H9 (cell line): Measurements from ENCODE around the gene S1PR2. TPM values are rescaled to one million over a fixed set of nuclear protein-coding genes. Genes with fewer than 3 reads are reported as not detected.

ENCODE experiments used
- DNase-seq: peaks from one replicate; pipeline ENCODE4 v3.0.0-alpha.2; 2017
- H2AFZ ChIP-seq: one replicate; pipeline ENCODE4 v1.6.1; 2013; ENCODE audit warnings: mild to moderate bottlenecking, low read length, control low read depth, moderate library complexity
- H2AK5ac ChIP-seq: 2 replicates; pipeline ENCODE4 v1.6.1; 2013; ENCODE audit warnings: low read length, control low read depth, mixed read lengths; ENCODE audit not compliant: insufficient read length
- H2BK120ac ChIP-seq: one replicate; pipeline ENCODE4 v1.6.1; 2013; ENCODE audit warnings: low read depth, mild to moderate bottlenecking, low read length, control low read depth, inconsistent platforms; ENCODE audit not compliant: poor library complexity, severe bottlenecking
- H2BK12ac ChIP-seq: 2 replicates; pipeline ENCODE4 v1.6.1; 2013; ENCODE audit warnings: low read length, control low read depth, mixed read lengths, low read depth; ENCODE audit not compliant: insufficient read length
- H2BK15ac ChIP-seq: 2 replicates; pipeline ENCODE4 v1.6.1; 2013; ENCODE audit warnings: low read depth, low read length, control low read depth
- H2BK20ac ChIP-seq: one replicate; pipeline ENCODE4 v1.6.1; 2013; ENCODE audit warnings: low read depth, mild to moderate bottlenecking, low read length, control low read depth, inconsistent platforms; ENCODE audit not compliant: poor library complexity, severe bottlenecking
- H2BK5ac ChIP-seq: 2 replicates; pipeline ENCODE4 v1.6.1; 2013; ENCODE audit warnings: low read length, control low read depth, mixed read lengths; ENCODE audit not compliant: insufficient read length
- H3K14ac ChIP-seq: 2 replicates; pipeline ENCODE4 v1.6.1; 2013; ENCODE audit warnings: low read length, control low read depth; ENCODE audit not compliant: insufficient read depth
- H3K18ac ChIP-seq: 2 replicates; pipeline ENCODE4 v1.6.1; 2013; ENCODE audit warnings: low read depth, mild to moderate bottlenecking, mixed read lengths, low read length, control low read depth; ENCODE audit not compliant: insufficient read length
- H3K23ac ChIP-seq: 2 replicates; pipeline ENCODE4 v1.6.1; 2013; ENCODE audit warnings: low read length, control low read depth, mixed read lengths, low read depth; ENCODE audit not compliant: insufficient read length
- H3K23me2 ChIP-seq: 2 replicates; pipeline ENCODE4 v1.6.1; 2013; ENCODE audit warnings: low read depth, mild to moderate bottlenecking, mixed read lengths, low read length, control low read depth; ENCODE audit not compliant: insufficient read length, poor library complexity, severe bottlenecking
- H3K27ac ChIP-seq: 2 replicates; pipeline ENCODE4 v1.5.1; 2013; ENCODE audit warnings: low read length, control low read depth, mixed read lengths, low read depth; ENCODE audit not compliant: insufficient read length
- H3K27me3 ChIP-seq: 2 replicates; pipeline ENCODE4 v1.6.1; 2013; ENCODE audit warnings: low read length, control low read depth, inconsistent platforms; ENCODE audit not compliant: insufficient read depth
- H3K4ac ChIP-seq: 2 replicates; pipeline ENCODE4 v1.6.1; 2013; ENCODE audit warnings: low read depth, mild to moderate bottlenecking, control low read depth, inconsistent platforms, low read length, moderate library complexity
- H3K4me1 ChIP-seq: 2 replicates; pipeline ENCODE4 v1.6.1; 2013; ENCODE audit warnings: low read length, control low read depth, inconsistent platforms; ENCODE audit not compliant: insufficient read depth
- H3K4me2 ChIP-seq: 2 replicates; pipeline ENCODE4 v1.6.1; 2013; ENCODE audit warnings: low read length, control low read depth, mixed read lengths; ENCODE audit not compliant: insufficient read length, insufficient read depth
- H3K56ac ChIP-seq: 2 replicates; pipeline ENCODE4 v1.6.1; 2013; ENCODE audit warnings: low read depth, mild to moderate bottlenecking, mixed read lengths, low read length, control low read depth; ENCODE audit not compliant: insufficient read length
- H3K79me1 ChIP-seq: 2 replicates; pipeline ENCODE4 v1.6.1; 2013; ENCODE audit warnings: low read depth, mild to moderate bottlenecking, moderate library complexity, low read length, control low read depth, inconsistent platforms; ENCODE audit not compliant: insufficient read depth, poor library complexity, severe bottlenecking
- H3K79me2 ChIP-seq: 2 replicates; pipeline ENCODE4 v1.6.1; 2013; ENCODE audit warnings: low read length, control low read depth, inconsistent platforms; ENCODE audit not compliant: insufficient read depth
- H3K9ac ChIP-seq: 2 replicates; pipeline ENCODE4 v1.6.1; 2013; ENCODE audit warnings: low read length, control low read depth, mixed read lengths; ENCODE audit not compliant: insufficient read length; ENCODE audit errors: extremely low read depth
- H3K9me3 ChIP-seq: one replicate; pipeline ENCODE4 v1.6.1; 2013; ENCODE audit warnings: low read depth, low read length, inconsistent platforms; ENCODE audit not compliant: control insufficient read depth
- H3T11ph ChIP-seq: one replicate; pipeline ENCODE4 v1.6.1; 2013; ENCODE audit warnings: mild to moderate bottlenecking, low read length, control low read depth, inconsistent platforms
- H4K20me1 ChIP-seq: one replicate; pipeline ENCODE4 v1.6.1; 2013; ENCODE audit not compliant: control insufficient read depth, insufficient read length, insufficient read depth
- H4K5ac ChIP-seq: 2 replicates; pipeline ENCODE4 v1.6.1; 2013; ENCODE audit warnings: low read depth, mild to moderate bottlenecking, mixed read lengths, low read length, control low read depth; ENCODE audit not compliant: insufficient read length
- H4K8ac ChIP-seq: replicated peaks from 2 replicates; pipeline ENCODE4 v1.6.1; 2013; ENCODE audit warnings: low read length, control low read depth, mixed read lengths, low read depth; ENCODE audit not compliant: insufficient read length
- H4K91ac ChIP-seq: 2 replicates; pipeline ENCODE4 v1.6.1; 2013; ENCODE audit warnings: low read depth, mild to moderate bottlenecking, moderate library complexity, mixed read lengths, low read length, control low read depth; ENCODE audit not compliant: insufficient read length
- H3K27ac Mint-ChIP-seq, 3 experiments: 2 replicates in 2 of 3; 3 replicates in 1 of 3; pipeline ENCODE4 v1.8.0; 2020 to 2021; ENCODE audit warnings: mixed read lengths in 3 of 3, mild to moderate bottlenecking in 1 of 3, moderate library complexity in 1 of 3
- H3K27me3 Mint-ChIP-seq: 2 replicates; pipeline ENCODE4 v1.8.0; 2021; ENCODE audit warnings: low read depth, mild to moderate bottlenecking, moderate library complexity, mixed read lengths
- H3K36me3 Mint-ChIP-seq, 3 experiments: 2 replicates in 2 of 3; 3 replicates in 1 of 3; pipeline ENCODE4 v1.8.0; 2020 to 2021; ENCODE audit warnings: low read depth in 3 of 3, mixed read lengths in 3 of 3; ENCODE audit not compliant: insufficient read depth in 1 of 3
- H3K4me1 Mint-ChIP-seq, 2 experiments: 2 replicates each; pipeline ENCODE4 v1.8.0; 2020; ENCODE audit warnings: mixed read lengths in 2 of 2
- H3K4me3 Mint-ChIP-seq, 2 experiments: 2 replicates in 1 of 2; 3 replicates in 1 of 2; pipeline ENCODE4 v1.8.0; 2020 to 2021; ENCODE audit warnings: mild to moderate bottlenecking in 2 of 2, mixed read lengths in 2 of 2, moderate library complexity in 1 of 2
- H3K9me3 Mint-ChIP-seq, 2 experiments: 2 replicates in 1 of 2; 3 replicates in 1 of 2; pipeline ENCODE4 v1.8.0; 2020; ENCODE audit warnings: mild to moderate bottlenecking in 2 of 2, mixed read lengths in 2 of 2, moderate library complexity in 1 of 2
- WGBS: extraction: QIAGEN DNeasy Blood & Tissue Kit; methylation state at CpG from one replicate; pipeline ENCODE4 v1.1.7; 2013; ENCODE audit warnings: missing lambda C conversion rate, low lambda C conversion rate, mixed read lengths; ENCODE audit not compliant: insufficient read length; ENCODE audit errors: extremely low coverage; 5-methylcytosine and 5-hydroxymethylcytosine counted together
- total RNA-seq: library from RNA; stranded (reverse); gene quantifications from 2 replicates; pipeline ENCODE4 v1.2.1, GENCODE V29; 2021
- TF ChIP-seq, protein P1 (sequence below): fragments of 200-600 bp; sonication (generic); conservative IDR thresholded peaks from 3 replicates; pipeline ENCODE4 v1.8.0; 2021; ENCODE audit warnings: antibody characterized with exemption, mild to moderate bottlenecking

S1PR2 gene
- total RNA-seq, 1 experiment from 2014 or later = 11.5 TPM

- Histone ChIP-seq H3K79me2 (no peaks in the 10 kb centered on the region), H2BK120ac (no peak overlapping the region), H4K20me1 (no peaks in the 10 kb centered on the region), H2AFZ (no peak overlapping the region), H3K56ac (no peak overlapping the region), H3K9me3 (no peaks in the 10 kb centered on the region), H3K23ac (no peak overlapping the region), H3K79me1 (no peaks in the 10 kb centered on the region), H3K9ac (no peak overlapping the region), H4K5ac (no peak overlapping the region), H3K23me2 (no peaks in the 10 kb centered on the region), H2BK15ac (no peak overlapping the region), H4K8ac (no peak overlapping the region), H3K27me3 (no peaks in the 10 kb centered on the region), H2BK20ac (no peak overlapping the region), H3K4me1 (no peaks in the 10 kb centered on the region), H3K18ac (no peak overlapping the region), H4K91ac (no peak overlapping the region), H2BK12ac (no peak overlapping the region), H3K4ac (no peak overlapping the region), H3K14ac (no peak overlapping the region), H3K27ac (no peak overlapping the region), H3K4me2 (no peak overlapping the region), H2BK5ac (no peak overlapping the region), H3T11ph (no peak overlapping the region), H2AK5ac (no peak overlapping the region)
- no peak overlapping the region for H3K27ac Mint-ChIP-seq
- no peaks in the 10 kb centered on the region; the same call in 1 of the 2 replicates for H3K27me3 Mint-ChIP-seq
- no peak overlapping the region for H3K4me3 Mint-ChIP-seq
- no peaks in the 10 kb centered on the region for H3K36me3 Mint-ChIP-seq
- no CpG with 5 or more reads among the region's 6 CpGs for WGBS
- no peak for DNase-seq
- peaks cover 0 to 4% of the 10 kb centered on the region in 2 experiments; a peak in 1 of 4 replicates for H3K4me1 Mint-ChIP-seq
- H3K9me3 Mint-ChIP-seq = no peaks in the 10 kb centered on the region; a peak in 1 of 5 replicates
- TF ChIP-seq, protein P1, sequence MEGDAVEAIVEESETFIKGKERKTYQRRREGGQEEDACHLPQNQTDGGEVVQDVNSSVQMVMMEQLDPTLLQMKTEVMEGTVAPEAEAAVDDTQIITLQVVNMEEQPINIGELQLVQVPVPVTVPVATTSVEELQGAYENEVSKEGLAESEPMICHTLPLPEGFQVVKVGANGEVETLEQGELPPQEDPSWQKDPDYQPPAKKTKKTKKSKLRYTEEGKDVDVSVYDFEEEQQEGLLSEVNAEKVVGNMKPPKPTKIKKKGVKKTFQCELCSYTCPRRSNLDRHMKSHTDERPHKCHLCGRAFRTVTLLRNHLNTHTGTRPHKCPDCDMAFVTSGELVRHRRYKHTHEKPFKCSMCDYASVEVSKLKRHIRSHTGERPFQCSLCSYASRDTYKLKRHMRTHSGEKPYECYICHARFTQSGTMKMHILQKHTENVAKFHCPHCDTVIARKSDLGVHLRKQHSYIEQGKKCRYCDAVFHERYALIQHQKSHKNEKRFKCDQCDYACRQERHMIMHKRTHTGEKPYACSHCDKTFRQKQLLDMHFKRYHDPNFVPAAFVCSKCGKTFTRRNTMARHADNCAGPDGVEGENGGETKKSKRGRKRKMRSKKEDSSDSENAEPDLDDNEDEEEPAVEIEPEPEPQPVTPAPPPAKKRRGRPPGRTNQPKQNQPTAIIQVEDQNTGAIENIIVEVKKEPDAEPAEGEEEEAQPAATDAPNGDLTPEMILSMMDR = no peak
Measured at GRCh38 chr19:10246511-10246910, 15.4 kb upstream of the S1PR2 start.
